Vagina (tissue), 2 donors: Measurements from ENCODE around the gene SIGLEC15. TPM values are rescaled to one million over a fixed set of nuclear protein-coding genes. Genes with fewer than 3 reads are reported as not detected.

Source experiments
- DNase-seq, 2 donors: peaks; one replicate each; pipeline ENCODE4 v3.0.0-alpha.2; 2017; ENCODE audit errors: extremely low spot score in 2 of 2
- H3K27ac ChIP-seq: fragments of 200-600 bp; sonication (generic); one replicate; pipeline ENCODE4 v1.5.1; 2019
- H3K27me3 ChIP-seq: fragments of 200-600 bp; sonication (generic); one replicate; pipeline ENCODE4 v1.5.1; 2019
- H3K36me3 ChIP-seq, 2 donors: fragments of 200-600 bp; sonication (generic); one replicate each; pipeline ENCODE4 v1.5.1; 2017 to 2019
- H3K4me1 ChIP-seq: fragments of 200-600 bp; sonication (generic); one replicate; pipeline ENCODE4 v1.5.1; 2019
- H3K4me3 ChIP-seq, 2 donors: fragments of 200-600 bp; sonication (generic); 1 replicate in 1 of 2; 2 replicates in 1 of 2; pipeline ENCODE4 v1.5.1; 2016 to 2019
- H3K9me3 ChIP-seq: fragments of 200-600 bp; sonication (generic); one replicate; pipeline ENCODE4 v1.5.1; 2019
- POLR2A ChIP-seq, 2 donors: fragments of 450-650 bp; IDR thresholded peaks; one replicate each; pipeline ENCODE4 v1.6.1; 2017; ENCODE audit warnings: antibody characterized with exemption in 2 of 2, mild to moderate bottlenecking in 2 of 2, moderate library complexity in 2 of 2
- POLR2AphosphoS5 ChIP-seq, 2 donors: sonication (generic); formaldehyde crosslinking; IDR thresholded peaks; one replicate each; pipeline ENCODE4 v1.9.0; 2017; ENCODE audit warnings: antibody characterized with exemption in 2 of 2, mild to moderate bottlenecking in 2 of 2, low read depth in 1 of 2; ENCODE audit not compliant: insufficient read depth in 1 of 2
- intact Hi-C: fragments of 100-400 bp; cut with DNase I; formaldehyde crosslinking; loops from one replicate; pipeline ENCODE4 v1.15.1; 2023
- total RNA-seq: library from RNA; depleted of rRNA; stranded (reverse); fragments of >200 nt; gene quantifications from one replicate; pipeline ENCODE4 v1.2.3, GENCODE V29; 2016
- TF ChIP-seq, protein P1 (sequence below), 3 experiments: fragments of 450-650 bp in 2 of 3; fragments of 200-600 bp in 1 of 3; sonication (generic) in 1 of 3; IDR thresholded peaks; one replicate each; pipeline ENCODE4 v1.5.1; 2017 to 2019; ENCODE audit warnings: antibody characterized with exemption in 3 of 3, mild to moderate bottlenecking in 2 of 3, moderate library complexity in 2 of 3

Gene SIGLEC15
- total RNA-seq, 1 donor from 2014 or later = not detected

DNA sequence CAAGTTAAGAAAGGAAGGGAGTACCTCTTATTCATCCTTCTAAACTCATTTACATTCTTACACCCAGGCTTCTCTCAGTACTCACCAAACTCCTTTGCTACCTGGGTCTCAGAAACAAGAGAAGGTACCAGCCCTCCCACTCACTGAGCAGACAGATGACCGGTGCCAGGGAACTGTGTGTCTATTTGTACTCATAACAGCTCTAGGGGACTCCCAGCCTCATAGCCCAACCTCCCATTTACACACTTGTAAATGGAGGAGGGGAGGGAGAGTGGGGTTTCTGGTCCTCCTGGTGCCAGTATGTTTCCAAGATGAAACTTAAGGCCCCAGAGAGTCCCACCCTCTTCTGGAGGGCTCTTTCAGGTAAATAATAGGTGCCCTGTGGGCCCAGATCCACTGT is 42.8 kb upstream of the SIGLEC15 start:
- Histone ChIP-seq H3K4me1 (no peaks in the 10 kb centered on the region), H3K27me3 (no peaks in the 10 kb centered on the region), H3K9me3 (no peaks in the 10 kb centered on the region), H3K27ac (no peak overlapping the region), H3K36me3 (no peaks in the 10 kb centered on the region), H3K4me3 (no peak overlapping the region)
- intact Hi-C loops = no loop called here
- TF ChIP-seq POLR2A (IDR thresholded peaks at IDR 0.05) = no peak
- TF ChIP-seq, protein P1, sequence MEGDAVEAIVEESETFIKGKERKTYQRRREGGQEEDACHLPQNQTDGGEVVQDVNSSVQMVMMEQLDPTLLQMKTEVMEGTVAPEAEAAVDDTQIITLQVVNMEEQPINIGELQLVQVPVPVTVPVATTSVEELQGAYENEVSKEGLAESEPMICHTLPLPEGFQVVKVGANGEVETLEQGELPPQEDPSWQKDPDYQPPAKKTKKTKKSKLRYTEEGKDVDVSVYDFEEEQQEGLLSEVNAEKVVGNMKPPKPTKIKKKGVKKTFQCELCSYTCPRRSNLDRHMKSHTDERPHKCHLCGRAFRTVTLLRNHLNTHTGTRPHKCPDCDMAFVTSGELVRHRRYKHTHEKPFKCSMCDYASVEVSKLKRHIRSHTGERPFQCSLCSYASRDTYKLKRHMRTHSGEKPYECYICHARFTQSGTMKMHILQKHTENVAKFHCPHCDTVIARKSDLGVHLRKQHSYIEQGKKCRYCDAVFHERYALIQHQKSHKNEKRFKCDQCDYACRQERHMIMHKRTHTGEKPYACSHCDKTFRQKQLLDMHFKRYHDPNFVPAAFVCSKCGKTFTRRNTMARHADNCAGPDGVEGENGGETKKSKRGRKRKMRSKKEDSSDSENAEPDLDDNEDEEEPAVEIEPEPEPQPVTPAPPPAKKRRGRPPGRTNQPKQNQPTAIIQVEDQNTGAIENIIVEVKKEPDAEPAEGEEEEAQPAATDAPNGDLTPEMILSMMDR (IDR thresholded peaks at IDR 0.05) = no peak
- no peak for TF ChIP-seq POLR2AphosphoS5 (IDR thresholded peaks at IDR 0.05; ENCODE audit: insufficient read depth in 1 of 2, low read depth in 1 of 2)
- DNase-seq = peak in 1 of 2 donors; percentile 34

- Histone ChIP-seq H3K9me3 (no peaks in the 10 kb centered on the region), H3K36me3 (no peaks in the 10 kb centered on the region), H3K4me1 (no peaks in the 10 kb centered on the region), H3K4me3 (no peak overlapping the region), H3K27me3 (no peaks in the 10 kb centered on the region), H3K27ac (no peak overlapping the region)
- peak in 1 of 2 donors; percentile 32 for DNase-seq
- intact Hi-C loops = no loop called here
- TF ChIP-seq POLR2A (IDR thresholded peaks at IDR 0.05) (no peak), POLR2AphosphoS5 (IDR thresholded peaks at IDR 0.05; ENCODE audit: insufficient read depth in 1 of 2, low read depth in 1 of 2) (no peak)
- TF ChIP-seq, protein P1 (IDR thresholded peaks at IDR 0.05) = no peak
Measured at GRCh38 chr18:45783097-45784075, 42.1 kb upstream of the SIGLEC15 start.

GRCh38 chr18:45785134-45785533 is 40.3 kb upstream of the SIGLEC15 start:
- TF ChIP-seq, protein P1 (IDR thresholded peaks at IDR 0.05) = no peak
- no peak for TF ChIP-seq POLR2AphosphoS5 (IDR thresholded peaks at IDR 0.05; ENCODE audit: insufficient read depth in 1 of 2, low read depth in 1 of 2)
- no peak for TF ChIP-seq POLR2A (IDR thresholded peaks at IDR 0.05)
- Histone ChIP-seq H3K9me3 (no peaks in the 10 kb centered on the region), H3K27ac (no peak overlapping the region), H3K36me3 (no peaks in the 10 kb centered on the region), H3K4me3 (no peak overlapping the region), H3K27me3 (no peaks in the 10 kb centered on the region), H3K4me1 (no peaks in the 10 kb centered on the region)
- peak in 1 of 2 donors; percentile 44 for DNase-seq
- intact Hi-C loops = no loop called here

DNA sequence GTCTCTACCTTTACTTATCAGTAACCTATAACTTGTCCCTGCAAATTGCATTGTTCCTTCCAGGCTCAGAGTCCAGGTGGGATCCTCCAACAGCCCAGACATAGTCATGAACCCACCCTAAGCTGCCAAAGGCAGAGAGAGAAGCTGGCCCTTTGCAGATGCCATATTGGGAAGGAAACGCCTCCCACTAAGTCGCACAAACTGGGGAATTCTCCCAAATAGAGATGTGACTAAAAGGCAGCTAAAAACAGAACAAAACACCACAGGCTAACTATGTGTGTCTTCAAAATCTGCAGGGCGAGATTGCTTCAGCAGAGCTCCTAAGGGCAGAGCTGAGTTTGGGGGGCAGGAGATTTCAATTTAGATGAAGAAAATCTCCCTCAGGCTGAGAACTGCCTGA is 38.5 kb upstream of the SIGLEC15 start:
- no peaks in the 10 kb centered on the region for H3K27me3 ChIP-seq
- no peaks in the 10 kb centered on the region for H3K9me3 ChIP-seq
- intact Hi-C loops = no loop called here
- H3K27ac ChIP-seq = no peak overlapping the region
- no peak for DNase-seq
- H3K4me3 ChIP-seq = no peak overlapping the region
- TF ChIP-seq, protein P1 (IDR thresholded peaks at IDR 0.05) = no peak
- no peak for TF ChIP-seq POLR2AphosphoS5 (IDR thresholded peaks at IDR 0.05; ENCODE audit: insufficient read depth in 1 of 2, low read depth in 1 of 2)
- no peak for TF ChIP-seq POLR2A (IDR thresholded peaks at IDR 0.05)
- no peaks in the 10 kb centered on the region for H3K36me3 ChIP-seq
- no peaks in the 10 kb centered on the region for H3K4me1 ChIP-seq

DNA sequence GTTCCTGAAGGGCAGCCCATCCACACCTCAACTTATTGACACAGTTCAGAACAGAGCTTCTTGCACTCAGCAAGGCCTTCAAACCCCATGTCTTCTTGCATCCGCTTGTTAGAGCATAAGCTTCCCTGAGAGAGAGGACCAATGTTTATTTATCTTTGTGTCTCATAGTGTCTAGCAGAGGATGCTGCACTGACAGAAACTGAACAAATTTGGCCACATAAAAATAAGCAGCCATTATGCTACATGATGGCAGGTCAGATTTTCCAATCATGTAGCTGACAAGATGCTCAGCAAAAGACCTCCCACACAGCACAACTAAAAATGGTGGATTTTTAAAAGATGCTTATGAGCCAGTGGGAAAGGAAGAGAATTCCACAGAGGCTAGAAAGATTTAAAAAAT is 38.1 kb upstream of the SIGLEC15 start:
- peak in 1 of 2 donors; percentile 29 for DNase-seq
- Histone ChIP-seq H3K4me3 (no peak overlapping the region), H3K27ac (no peak overlapping the region), H3K9me3 (no peaks in the 10 kb centered on the region), H3K36me3 (no peaks in the 10 kb centered on the region), H3K27me3 (no peaks in the 10 kb centered on the region), H3K4me1 (no peaks in the 10 kb centered on the region)
- intact Hi-C loops = no loop called here
- TF ChIP-seq, protein P1 (IDR thresholded peaks at IDR 0.05) = no peak
- no peak for TF ChIP-seq POLR2AphosphoS5 (IDR thresholded peaks at IDR 0.05; ENCODE audit: insufficient read depth in 1 of 2, low read depth in 1 of 2)
- no peak for TF ChIP-seq POLR2A (IDR thresholded peaks at IDR 0.05)
